Stimulated activated CD4-positive, alpha-beta T cell treated with anti-CD3 and anti-CD28 coated beads, Interleukin-4, amount 100 ng/mL, for 48 hours (primary cell): Measurements from ENCODE around the gene ZNRD2.

Experiments used
- DNase-seq, 2 donors: peaks; one replicate each; pipeline ENCODE4 v3.0.0-alpha.2; 2020; ENCODE audit warnings: low read depth in 2 of 2

ZNRD2 gene

DNA sequence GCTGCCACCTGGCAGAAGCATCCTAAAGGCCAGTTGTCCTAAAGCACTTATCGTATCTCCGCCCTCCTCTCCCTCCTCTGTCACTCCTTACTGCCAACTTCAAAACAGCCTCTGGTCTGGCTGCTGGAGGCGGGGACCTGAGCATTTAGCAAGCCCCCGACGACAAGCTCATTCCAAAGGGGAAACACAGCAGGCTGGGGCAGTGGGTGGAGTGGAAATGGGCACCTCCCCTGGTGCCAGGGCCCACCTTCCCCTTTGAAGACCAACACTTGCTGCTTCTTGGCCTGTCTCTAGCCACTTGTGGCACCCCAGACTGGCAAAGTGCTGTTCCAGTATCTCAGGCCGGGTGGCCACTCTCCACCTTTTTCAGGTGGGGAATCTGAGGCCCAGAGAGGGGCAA is 40.1 kb downstream of the ZNRD2 start:
- no peak for DNase-seq

GRCh38 chr11:65611028-65611757 is 40.9 kb downstream of the ZNRD2 start:
- no peak for DNase-seq

DNA sequence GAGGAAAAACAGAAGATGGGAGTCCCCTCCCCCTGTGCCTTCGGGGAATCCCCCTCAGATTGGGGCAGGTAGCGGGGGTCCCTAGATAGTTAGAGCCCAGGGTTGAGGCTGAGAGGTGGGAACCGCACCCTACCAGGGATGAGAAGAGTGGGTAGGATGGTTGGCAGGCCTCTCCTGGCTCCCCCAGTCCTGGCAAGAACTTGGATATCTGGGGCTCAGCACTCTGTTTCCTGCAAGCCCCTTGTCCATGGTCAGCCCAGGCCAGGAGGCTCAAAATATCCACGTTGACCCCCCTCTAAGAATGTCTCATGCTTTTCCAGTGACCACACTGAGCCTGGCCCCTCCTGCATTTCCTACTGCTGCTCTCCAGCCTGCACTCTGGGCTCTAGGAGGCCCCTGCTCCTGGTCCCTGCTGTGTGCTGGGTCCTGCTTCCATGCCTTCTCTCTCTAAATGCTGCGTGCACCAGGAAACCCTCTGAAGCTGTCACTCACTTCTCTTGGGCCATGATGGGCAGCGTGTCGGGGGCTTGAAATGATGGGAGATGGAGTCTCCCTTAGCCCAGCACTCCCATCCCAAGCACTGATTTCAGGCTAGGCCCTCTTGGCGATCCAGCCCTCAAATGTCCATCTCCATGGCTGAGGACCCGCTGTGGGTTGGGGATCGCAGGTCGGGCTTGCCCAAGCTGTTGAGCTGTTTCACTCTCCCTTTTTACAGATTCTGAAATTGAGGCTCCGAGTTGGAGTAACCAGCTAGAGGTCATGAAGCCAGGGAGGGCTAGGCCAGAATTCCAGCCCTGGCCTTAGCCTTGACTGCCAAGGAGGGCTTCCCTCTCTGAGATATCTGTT is 41.7 kb downstream of the ZNRD2 start:
- DNase-seq: no peak

DNA sequence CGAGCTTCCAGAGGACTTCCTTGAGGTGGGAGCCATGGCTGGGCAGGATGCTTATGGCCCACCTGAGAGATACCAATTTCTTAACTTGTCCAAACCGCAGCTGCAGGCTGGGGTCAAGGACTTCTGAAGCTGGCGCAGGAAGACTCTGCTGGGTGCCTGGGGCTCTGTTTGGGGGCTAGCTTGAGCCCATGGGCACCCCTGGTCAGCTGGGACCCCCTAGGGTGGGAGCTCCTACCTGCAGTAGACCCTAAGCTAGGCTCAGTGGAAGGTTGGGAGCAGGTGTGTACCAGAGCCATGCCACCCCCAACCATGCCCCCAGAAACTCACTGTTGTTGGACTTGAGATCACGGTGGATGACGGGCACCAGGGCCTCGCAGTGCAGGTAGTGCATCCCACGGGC is 42.4 kb downstream of the ZNRD2 start:
- no peak for DNase-seq

GRCh38 chr11:65613091-65613928 is 43.0 kb downstream of the ZNRD2 start:
- DNase-seq: no peak

GRCh38 chr11:65615229-65615949 is 45.1 kb downstream of the ZNRD2 start, which contains the start of gene PCNX3:
TSS of gene PCNX3 (plus strand) at chr11:65615776. CDS start at chr11:65616312, 536 bp downstream.
- DNase-seq: peak; percentile 99 to 100

DNA sequence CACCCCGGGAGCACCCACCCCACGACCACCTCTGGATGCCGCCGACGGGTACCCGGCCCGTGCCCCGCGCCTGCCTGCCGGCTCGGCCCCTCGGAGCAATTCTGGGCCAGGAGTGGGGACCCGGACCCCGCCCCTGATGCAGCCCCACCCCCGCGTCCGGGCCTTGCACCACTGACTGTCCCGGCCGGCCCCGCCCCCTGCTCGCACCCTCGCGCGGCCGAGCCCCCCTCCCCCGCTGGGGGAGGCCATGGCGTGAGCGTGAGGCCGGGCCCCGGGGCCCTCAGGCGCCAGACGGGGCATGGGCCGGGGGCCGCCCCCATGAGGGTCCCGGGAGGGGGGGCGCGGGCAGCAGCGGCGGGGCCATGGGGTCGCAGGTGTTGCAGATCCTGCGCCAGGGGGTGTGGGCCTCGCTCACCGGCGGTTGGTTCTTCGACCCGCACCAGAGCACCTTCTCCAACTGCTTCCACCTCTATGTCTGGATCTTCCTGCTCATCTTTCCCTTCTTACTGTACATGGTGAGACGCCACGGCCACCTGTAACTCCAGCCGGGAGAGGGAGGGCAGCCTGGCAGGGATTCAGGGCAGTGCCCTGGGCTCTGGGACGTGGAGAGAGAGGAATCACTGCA is 45.8 kb downstream of the ZNRD2 start:
- no peak for DNase-seq

GRCh38 chr11:65616575-65617001 is 46.3 kb downstream of the ZNRD2 start:
- no peak for DNase-seq

DNA sequence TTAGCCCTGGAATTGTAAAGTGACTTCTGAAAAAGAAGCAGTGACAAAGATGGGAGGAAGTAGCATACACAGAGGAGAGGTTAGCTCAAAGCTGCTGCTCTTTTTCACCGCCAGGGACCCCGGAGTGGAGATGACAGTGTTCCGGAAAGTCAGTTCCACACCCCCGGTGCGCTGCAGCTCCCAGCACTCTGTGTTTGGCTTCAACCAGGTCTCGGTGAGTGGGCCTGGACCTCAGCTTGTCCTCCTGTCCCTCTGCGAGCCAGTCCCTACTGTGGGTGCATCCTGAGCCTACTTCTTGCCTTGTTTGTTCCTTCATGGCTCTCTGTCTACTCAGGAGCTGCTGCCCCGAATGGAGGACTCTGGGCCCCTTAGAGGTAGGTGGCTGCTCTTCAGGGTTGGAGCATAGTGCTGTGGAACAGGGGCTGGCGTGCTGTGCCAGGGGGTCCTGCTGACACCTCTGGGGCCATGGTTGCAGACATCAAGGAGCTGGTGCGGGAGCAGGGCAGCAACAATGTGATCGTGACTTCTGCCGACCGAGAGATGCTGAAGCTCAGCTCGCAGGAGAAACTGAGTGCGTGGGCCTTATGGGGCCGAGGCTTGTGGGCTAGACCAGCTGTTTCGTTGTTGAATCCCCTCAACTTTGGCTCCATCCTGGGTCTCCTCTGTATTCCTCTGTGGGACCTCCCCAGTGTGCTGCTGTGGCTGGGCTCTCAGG is 47.0 kb downstream of the ZNRD2 start:
- DNase-seq: no peak

GRCh38 chr11:65617990-65618751 is 47.9 kb downstream of the ZNRD2 start:
- DNase-seq: no peak

DNA sequence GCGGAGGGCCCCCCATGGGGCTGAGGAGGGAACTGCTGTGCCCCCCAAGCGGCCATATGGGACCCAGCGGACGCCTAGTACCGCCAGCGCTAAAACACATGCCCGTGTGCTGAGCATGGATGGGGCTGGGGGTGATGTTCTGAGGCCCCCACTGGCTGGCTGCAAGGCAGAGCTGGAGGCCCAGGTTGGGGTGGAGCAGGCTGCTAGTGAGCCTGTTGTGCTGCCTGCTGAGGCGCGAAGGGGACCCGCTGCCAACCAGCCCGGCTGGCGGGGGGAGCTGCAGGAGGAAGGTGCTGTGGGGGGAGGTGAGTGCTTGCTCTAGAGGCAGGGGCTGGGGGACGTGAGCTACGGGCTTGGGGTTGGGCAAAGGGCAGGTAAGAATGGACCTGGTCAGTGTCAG is 48.5 kb downstream of the ZNRD2 start:
- no peak for DNase-seq

GRCh38 chr11:65619281-65619928 is 49.1 kb downstream of the ZNRD2 start:
- DNase-seq: no peak

- DNase-seq: no peak
Measured at GRCh38 chr11:65620666-65621065, 50.4 kb downstream of the ZNRD2 start.

GRCh38 chr11:65621460-65621859 is 51.2 kb downstream of the ZNRD2 start:
- no peak for DNase-seq
